Memory B cell (primary cell): Measurements from ENCODE around the gene MED15.
A peak's percentile ranks its signal among the peaks of the same experiment; 100 is the strongest.
"Not testable (repeated sequence)": the region's sequence is repeated elsewhere in the genome, so short reads cannot be mapped to it uniquely, and the experiment has no call there.

Source experiments
- ATAC-seq: fragments of 150-1000 bp; cut with Tn5 transposase; 2 replicates; pipeline ENCODE4 v1.10.0; 2021; ENCODE audit warnings: low read depth, mild to moderate bottlenecking, moderate library complexity
- DNase-seq, 2 donors: peaks; one replicate each; pipeline ENCODE4 v3.0.0; 2022; ENCODE audit warnings: low spot score in 2 of 2
- H3K27ac Mint-ChIP-seq: one replicate; pipeline ENCODE4 v1.8.0; 2022; ENCODE audit warnings: mild to moderate bottlenecking, moderate library complexity, mixed read lengths
- H3K27me3 Mint-ChIP-seq: one replicate; pipeline ENCODE4 v1.8.0; 2022; ENCODE audit warnings: mixed read lengths
- H3K36me3 Mint-ChIP-seq: one replicate; pipeline ENCODE4 v1.8.0; 2022; ENCODE audit warnings: mild to moderate bottlenecking, mixed read lengths
- H3K4me1 Mint-ChIP-seq: one replicate; pipeline ENCODE4 v1.8.0; 2022; ENCODE audit warnings: mixed read lengths
- H3K4me3 Mint-ChIP-seq: one replicate; pipeline ENCODE4 v1.8.0; 2022; ENCODE audit warnings: mild to moderate bottlenecking, moderate library complexity, mixed read lengths
- H3K9me3 Mint-ChIP-seq: one replicate; pipeline ENCODE4 v1.8.0; 2022; ENCODE audit warnings: mixed read lengths

The MED15 gene

GRCh38 chr22:20494978-20495860, 12.2 kb upstream of the MED15 start, which contains the start of gene KLHL22:
KLHL22 (minus strand) TSS chr22:20495795; CDS start chr22:20489211, 6,584 bp downstream.
- Mint-ChIP-seq H3K27ac (peak within 1 kb of the TSS; percentile 99), H3K36me3 (no peaks in the 10 kb centered on the region), H3K4me1 (peaks cover 35% of the 10 kb centered on the region), H3K9me3 (no peaks in the 10 kb centered on the region), H3K27me3 (no peaks in the 10 kb centered on the region), H3K4me3 (peak within 1 kb of the TSS; percentile 100)
- DNase-seq, result peak in 1 of 2 donors; percentile 89
- ATAC-seq, result peak; percentile 14

GRCh38 chr22:20495861-20496681, 11.3 kb upstream of the MED15 start:
- Mint-ChIP-seq H3K36me3 (peaks cover 1% of the 10 kb centered on the region), H3K9me3 (no peaks in the 10 kb centered on the region), H3K4me3 (peak overlapping the region; percentile 100), H3K27me3 (no peaks in the 10 kb centered on the region), H3K27ac (peak overlapping the region; percentile 99), H3K4me1 (peaks cover 30% of the 10 kb centered on the region)
- DNase-seq (peak; percentile 71 to 93), ATAC-seq (peak; percentile 95)

GRCh38 chr22:20497426-20497825, 10.0 kb upstream of the MED15 start:
- no peak for DNase-seq
- peak overlapping the region; percentile 43 for H3K27ac Mint-ChIP-seq
- no peak overlapping the region for H3K4me3 Mint-ChIP-seq
- no peaks in the 10 kb centered on the region for H3K9me3 Mint-ChIP-seq
- ATAC-seq, result no peak
- H3K36me3 Mint-ChIP-seq, result peaks cover 4% of the 10 kb centered on the region
- H3K4me1 Mint-ChIP-seq, result peaks cover 22% of the 10 kb centered on the region
- H3K27me3 Mint-ChIP-seq, result no peaks in the 10 kb centered on the region

GRCh38 chr22:20498913-20499312, 8.5 kb upstream of the MED15 start:
- no peak for DNase-seq
- Mint-ChIP-seq H3K4me3 (no peak overlapping the region), H3K36me3 (peaks cover 4% of the 10 kb centered on the region), H3K9me3 (no peaks in the 10 kb centered on the region), H3K27me3 (no peaks in the 10 kb centered on the region), H3K27ac (no peak overlapping the region), H3K4me1 (peaks cover 17% of the 10 kb centered on the region)
- no peak for ATAC-seq

GRCh38 chr22:20499769-20500168, 7.6 kb upstream of the MED15 start:
- Mint-ChIP-seq H3K4me1 (peaks cover 13% of the 10 kb centered on the region), H3K27ac (no peak overlapping the region), H3K27me3 (no peaks in the 10 kb centered on the region), H3K36me3 (peaks cover 4% of the 10 kb centered on the region), H3K9me3 (no peaks in the 10 kb centered on the region), H3K4me3 (no peak overlapping the region)
- ATAC-seq (no peak), DNase-seq (no peak)

GRCh38 chr22:20503816-20504215, 3.6 kb upstream of the MED15 start:
- no peaks in the 10 kb centered on the region for H3K9me3 Mint-ChIP-seq

GRCh38 chr22:20504293-20504922, 3.0 kb upstream of the MED15 start:
- not testable (repeated sequence) for H3K27ac Mint-ChIP-seq, H3K9me3 Mint-ChIP-seq, H3K36me3 Mint-ChIP-seq, H3K4me3 Mint-ChIP-seq, DNase-seq, H3K27me3 Mint-ChIP-seq, ATAC-seq
- peaks cover 19% of the 10 kb centered on the region for H3K4me1 Mint-ChIP-seq

More at GRCh38 chr22:20503816-20504215, 3.6 kb upstream of the MED15 start:
- no peak for DNase-seq
- ATAC-seq, result no peak
- H3K27ac Mint-ChIP-seq, result no peak overlapping the region
- peaks cover 13% of the 10 kb centered on the region for H3K4me1 Mint-ChIP-seq
- no peak overlapping the region for H3K4me3 Mint-ChIP-seq
- H3K36me3 Mint-ChIP-seq, result peaks cover 4% of the 10 kb centered on the region
- no peaks in the 10 kb centered on the region for H3K27me3 Mint-ChIP-seq

- DNase-seq, result no peak
- no peak for ATAC-seq
- peak overlapping the region; percentile 94 for H3K4me3 Mint-ChIP-seq
- peak overlapping the region; percentile 95 for H3K27ac Mint-ChIP-seq
- no peaks in the 10 kb centered on the region for H3K36me3 Mint-ChIP-seq
- no peaks in the 10 kb centered on the region for H3K27me3 Mint-ChIP-seq
- H3K4me1 Mint-ChIP-seq, result peaks cover 35% of the 10 kb centered on the region
- H3K9me3 Mint-ChIP-seq, result no peaks in the 10 kb centered on the region
These were observed 712 bp upstream of the MED15 start for GRCh38 chr22:20506543-20507252.

GRCh38 chr22:20508067-20508755, 801 bp downstream of the MED15 start:
- not testable (repeated sequence) for H3K36me3 Mint-ChIP-seq, H3K27me3 Mint-ChIP-seq, ATAC-seq, H3K9me3 Mint-ChIP-seq, DNase-seq
- Mint-ChIP-seq H3K4me1 (peaks cover 42% of the 10 kb centered on the region), H3K27ac (peak overlapping the region; percentile 95), H3K4me3 (peak overlapping the region; percentile 94)

GRCh38 chr22:20508815-20509271, 1.4 kb downstream of the MED15 start:
- H3K9me3 Mint-ChIP-seq, result no peaks in the 10 kb centered on the region
- H3K27me3 Mint-ChIP-seq, result no peaks in the 10 kb centered on the region
- DNase-seq (no peak), ATAC-seq (no peak)
- H3K4me3 Mint-ChIP-seq, result peak overlapping the region; percentile 94
- peaks cover 44% of the 10 kb centered on the region for H3K4me1 Mint-ChIP-seq
- H3K27ac Mint-ChIP-seq, result peak overlapping the region; percentile 95
- H3K36me3 Mint-ChIP-seq, result no peaks in the 10 kb centered on the region

GRCh38 chr22:20509344-20510047, 2.1 kb downstream of the MED15 start:
- Mint-ChIP-seq H3K9me3 (no peaks in the 10 kb centered on the region), H3K4me1 (peaks cover 48% of the 10 kb centered on the region), H3K4me3 (peak overlapping the region; percentile 94), H3K36me3 (peaks cover 3% of the 10 kb centered on the region), H3K27me3 (no peaks in the 10 kb centered on the region), H3K27ac (peak overlapping the region; percentile 95)
- DNase-seq (peak in 1 of 2 donors; percentile 58), ATAC-seq (peak; percentile 74)

GRCh38 chr22:20510811-20511577, 3.6 kb downstream of the MED15 start:
- Mint-ChIP-seq H3K27me3 (no peaks in the 10 kb centered on the region), H3K36me3 (peaks cover 3% of the 10 kb centered on the region), H3K27ac (peak overlapping the region; percentile 41), H3K4me3 (no peak overlapping the region), H3K9me3 (no peaks in the 10 kb centered on the region), H3K4me1 (peaks cover 48% of the 10 kb centered on the region)
- DNase-seq (no peak), ATAC-seq (no peak)
